ENCODE measurements around the gene NRCAM. TPM values are rescaled to one million over a fixed set of nuclear protein-coding genes. Genes with fewer than 3 reads are reported as not detected.
A peak's percentile ranks its signal among the peaks of the same experiment; 100 is the strongest.

NRCAM gene
- total and polyA plus RNA-seq, 10 of the 15 experiments (the other 5 are each of a cell fraction or from before 2014, with no cell fraction given), result 0.30 to 2.0 (median 1.0) TPM

DNA sequence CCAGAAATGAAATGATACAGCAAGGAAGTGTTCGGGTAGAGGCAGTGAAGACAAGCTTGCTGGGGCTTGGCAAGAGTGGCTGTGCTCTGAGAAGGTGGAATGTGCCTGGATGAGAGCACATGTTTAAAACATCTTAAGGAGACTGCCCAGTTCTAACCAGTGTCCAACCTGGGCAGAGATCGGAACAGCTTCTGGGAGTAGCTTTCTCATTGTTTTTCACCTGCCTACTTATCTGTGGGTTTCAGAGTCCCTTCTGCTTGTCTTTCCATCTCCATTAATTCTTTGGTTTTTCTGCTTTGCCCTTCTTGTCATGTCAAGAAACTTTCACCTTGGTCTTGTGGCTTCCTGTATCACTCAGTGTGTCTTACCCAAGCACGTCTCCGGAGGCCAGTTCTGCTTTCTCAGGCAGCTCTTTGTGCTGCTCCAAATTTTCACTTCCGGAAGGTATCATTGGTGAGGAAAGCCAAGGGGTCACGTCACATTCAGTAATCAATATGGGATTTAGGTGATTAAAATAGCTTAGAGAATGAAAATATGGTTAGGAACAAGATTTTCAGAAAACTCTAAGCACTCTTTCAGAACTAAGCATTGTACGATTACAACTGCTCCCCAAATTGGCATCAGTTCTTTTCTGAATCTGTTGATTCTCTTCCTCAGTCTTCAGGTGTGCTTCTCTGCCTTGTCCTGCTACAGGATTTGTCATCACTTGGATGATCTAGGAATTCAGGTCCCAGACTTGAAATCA lies 320.6 kb downstream of the NRCAM start (continued):
- no peak for TF ChIP-seq TCF7 (IDR thresholded peaks at IDR 0.05; ENCODE audit: borderline replicate concordance)
- TF ChIP-seq NFIC (IDR thresholded peaks at IDR 0.05; ENCODE audit: low read depth, low read length), result peak; percentile 98
- TF ChIP-seq SMAD1 (IDR thresholded peaks at IDR 0.05; ENCODE audit: low read depth, partially characterized antibody), result peak; percentile 91
- peak; percentile 68 to 80; a peak in 3 of 4 replicates for TF ChIP-seq BHLHE40 (IDR thresholded peaks at IDR 0.05; ENCODE audit: borderline replicate concordance in 1 of 2, low read depth in 2 of 2, low read length in 1 of 2)
- no peak for TF ChIP-seq NFXL1 (IDR thresholded peaks at IDR 0.05; ENCODE audit: borderline replicate concordance)
- peak; percentile 53 for TF ChIP-seq SP1 (IDR thresholded peaks at IDR 0.05; ENCODE audit: low read depth, low read length)
- TF ChIP-seq CBX3 (IDR thresholded peaks at IDR 0.05; ENCODE audit: borderline replicate concordance, low read depth), result no peak
- TF ChIP-seq RAD51 (IDR thresholded peaks at IDR 0.05), result peak; percentile 26; the same call in 1 of the 2 replicates
- TF ChIP-seq SMAD5 (IDR thresholded peaks at IDR 0.05; ENCODE audit: low read depth), result no peak
- no peak for TF ChIP-seq RFX5 (IDR thresholded peaks at IDR 0.05; ENCODE audit: low read depth, low read length)
- TF ChIP-seq, protein P1, sequence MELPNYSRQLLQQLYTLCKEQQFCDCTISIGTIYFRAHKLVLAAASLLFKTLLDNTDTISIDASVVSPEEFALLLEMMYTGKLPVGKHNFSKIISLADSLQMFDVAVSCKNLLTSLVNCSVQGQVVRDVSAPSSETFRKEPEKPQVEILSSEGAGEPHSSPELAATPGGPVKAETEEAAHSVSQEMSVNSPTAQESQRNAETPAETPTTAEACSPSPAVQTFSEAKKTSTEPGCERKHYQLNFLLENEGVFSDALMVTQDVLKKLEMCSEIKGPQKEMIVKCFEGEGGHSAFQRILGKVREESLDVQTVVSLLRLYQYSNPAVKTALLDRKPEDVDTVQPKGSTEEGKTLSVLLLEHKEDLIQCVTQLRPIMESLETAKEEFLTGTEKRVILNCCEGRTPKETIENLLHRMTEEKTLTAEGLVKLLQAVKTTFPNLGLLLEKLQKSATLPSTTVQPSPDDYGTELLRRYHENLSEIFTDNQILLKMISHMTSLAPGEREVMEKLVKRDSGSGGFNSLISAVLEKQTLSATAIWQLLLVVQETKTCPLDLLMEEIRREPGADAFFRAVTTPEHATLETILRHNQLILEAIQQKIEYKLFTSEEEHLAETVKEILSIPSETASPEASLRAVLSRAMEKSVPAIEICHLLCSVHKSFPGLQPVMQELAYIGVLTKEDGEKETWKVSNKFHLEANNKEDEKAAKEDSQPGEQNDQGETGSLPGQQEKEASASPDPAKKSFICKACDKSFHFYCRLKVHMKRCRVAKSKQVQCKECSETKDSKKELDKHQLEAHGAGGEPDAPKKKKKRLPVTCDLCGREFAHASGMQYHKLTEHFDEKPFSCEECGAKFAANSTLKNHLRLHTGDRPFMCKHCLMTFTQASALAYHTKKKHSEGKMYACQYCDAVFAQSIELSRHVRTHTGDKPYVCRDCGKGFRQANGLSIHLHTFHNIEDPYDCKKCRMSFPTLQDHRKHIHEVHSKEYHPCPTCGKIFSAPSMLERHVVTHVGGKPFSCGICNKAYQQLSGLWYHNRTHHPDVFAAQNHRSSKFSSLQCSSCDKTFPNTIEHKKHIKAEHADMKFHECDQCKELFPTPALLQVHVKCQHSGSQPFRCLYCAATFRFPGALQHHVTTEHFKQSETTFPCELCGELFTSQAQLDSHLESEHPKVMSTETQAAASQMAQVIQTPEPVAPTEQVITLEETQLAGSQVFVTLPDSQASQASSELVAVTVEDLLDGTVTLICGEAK (IDR thresholded peaks at IDR 0.05; ENCODE audit: borderline replicate concordance), result no peak; the same call in 1 of the 2 replicates
- 0 out of 3 replicates have a peak, but pooled peaks of 1 of the 2 experiments have one; percentile 6 for TF ChIP-seq EGR1 (IDR thresholded peaks at IDR 0.05; ENCODE audit: borderline replicate concordance in 1 of 2, low read depth in 2 of 2, low read length in 2 of 2)
- TF ChIP-seq, protein P2, sequence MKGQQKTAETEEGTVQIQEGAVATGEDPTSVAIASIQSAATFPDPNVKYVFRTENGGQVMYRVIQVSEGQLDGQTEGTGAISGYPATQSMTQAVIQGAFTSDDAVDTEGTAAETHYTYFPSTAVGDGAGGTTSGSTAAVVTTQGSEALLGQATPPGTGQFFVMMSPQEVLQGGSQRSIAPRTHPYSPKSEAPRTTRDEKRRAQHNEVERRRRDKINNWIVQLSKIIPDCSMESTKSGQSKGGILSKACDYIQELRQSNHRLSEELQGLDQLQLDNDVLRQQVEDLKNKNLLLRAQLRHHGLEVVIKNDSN (IDR thresholded peaks at IDR 0.05; ENCODE audit: borderline replicate concordance, extremely low read length, insufficient read depth, low read depth, low read length), result no peak
- peak; percentile 96 for TF ChIP-seq BCL11A (IDR thresholded peaks at IDR 0.05; ENCODE audit: low read depth, low read length)
- peak; percentile 82 for TF ChIP-seq CBFB (IDR thresholded peaks at IDR 0.05; ENCODE audit: low read depth)
- TF ChIP-seq JUND (IDR thresholded peaks at IDR 0.05; ENCODE audit: low read depth, low read length), result peak; percentile 39; the same call in 1 of the 2 replicates
- TF ChIP-seq, protein P3, sequence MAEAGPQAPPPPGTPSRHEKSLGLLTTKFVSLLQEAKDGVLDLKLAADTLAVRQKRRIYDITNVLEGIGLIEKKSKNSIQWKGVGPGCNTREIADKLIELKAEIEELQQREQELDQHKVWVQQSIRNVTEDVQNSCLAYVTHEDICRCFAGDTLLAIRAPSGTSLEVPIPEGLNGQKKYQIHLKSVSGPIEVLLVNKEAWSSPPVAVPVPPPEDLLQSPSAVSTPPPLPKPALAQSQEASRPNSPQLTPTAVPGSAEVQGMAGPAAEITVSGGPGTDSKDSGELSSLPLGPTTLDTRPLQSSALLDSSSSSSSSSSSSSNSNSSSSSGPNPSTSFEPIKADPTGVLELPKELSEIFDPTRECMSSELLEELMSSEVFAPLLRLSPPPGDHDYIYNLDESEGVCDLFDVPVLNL (IDR thresholded peaks at IDR 0.05; ENCODE audit: low read depth, low read length), result no peak
- TF ChIP-seq BMI1 (IDR thresholded peaks at IDR 0.05; ENCODE audit: borderline replicate concordance), result no peak; the same call in 1 of the 2 replicates
- no peak for TF ChIP-seq ESRRA (IDR thresholded peaks at IDR 0.05; ENCODE audit: low read length)
- peak; percentile 76 for TF ChIP-seq CREB1 (IDR thresholded peaks at IDR 0.05; ENCODE audit: low read depth)
- TF ChIP-seq, protein P4, sequence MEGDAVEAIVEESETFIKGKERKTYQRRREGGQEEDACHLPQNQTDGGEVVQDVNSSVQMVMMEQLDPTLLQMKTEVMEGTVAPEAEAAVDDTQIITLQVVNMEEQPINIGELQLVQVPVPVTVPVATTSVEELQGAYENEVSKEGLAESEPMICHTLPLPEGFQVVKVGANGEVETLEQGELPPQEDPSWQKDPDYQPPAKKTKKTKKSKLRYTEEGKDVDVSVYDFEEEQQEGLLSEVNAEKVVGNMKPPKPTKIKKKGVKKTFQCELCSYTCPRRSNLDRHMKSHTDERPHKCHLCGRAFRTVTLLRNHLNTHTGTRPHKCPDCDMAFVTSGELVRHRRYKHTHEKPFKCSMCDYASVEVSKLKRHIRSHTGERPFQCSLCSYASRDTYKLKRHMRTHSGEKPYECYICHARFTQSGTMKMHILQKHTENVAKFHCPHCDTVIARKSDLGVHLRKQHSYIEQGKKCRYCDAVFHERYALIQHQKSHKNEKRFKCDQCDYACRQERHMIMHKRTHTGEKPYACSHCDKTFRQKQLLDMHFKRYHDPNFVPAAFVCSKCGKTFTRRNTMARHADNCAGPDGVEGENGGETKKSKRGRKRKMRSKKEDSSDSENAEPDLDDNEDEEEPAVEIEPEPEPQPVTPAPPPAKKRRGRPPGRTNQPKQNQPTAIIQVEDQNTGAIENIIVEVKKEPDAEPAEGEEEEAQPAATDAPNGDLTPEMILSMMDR (IDR thresholded peaks at IDR 0.05 in 2 of 3, conservative IDR thresholded peaks at IDR 0.05 in 1 of 3; ENCODE audit: control insufficient read depth in 2 of 3, extremely low read depth in 1 of 3, insufficient read depth in 1 of 3, low read depth in 3 of 3, low read length in 3 of 3), result no peak
